Measurements from ENCODE around the gene TSPAN3.

DNA sequence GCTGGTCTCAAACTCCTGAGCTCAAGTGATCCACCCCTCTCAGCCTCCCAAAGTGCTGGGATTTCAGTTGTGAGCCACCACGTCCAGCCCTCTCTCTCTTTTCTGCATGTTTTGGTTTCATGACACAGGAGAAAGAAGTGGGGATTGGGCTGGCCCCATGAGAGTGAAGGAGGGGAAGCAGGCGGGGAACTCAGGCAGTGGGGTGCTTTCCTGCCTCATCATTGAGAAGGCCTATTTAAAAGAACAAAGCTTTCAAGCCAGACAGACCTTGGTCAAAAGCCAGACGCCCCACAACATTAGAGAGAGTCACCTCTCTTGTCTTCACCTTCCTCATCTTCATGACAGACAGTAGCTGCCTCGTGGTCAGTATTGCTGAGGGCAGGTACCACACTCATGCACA, 60.1 kb downstream of the TSPAN3 start:
- TF ChIP-seq, protein P1, sequence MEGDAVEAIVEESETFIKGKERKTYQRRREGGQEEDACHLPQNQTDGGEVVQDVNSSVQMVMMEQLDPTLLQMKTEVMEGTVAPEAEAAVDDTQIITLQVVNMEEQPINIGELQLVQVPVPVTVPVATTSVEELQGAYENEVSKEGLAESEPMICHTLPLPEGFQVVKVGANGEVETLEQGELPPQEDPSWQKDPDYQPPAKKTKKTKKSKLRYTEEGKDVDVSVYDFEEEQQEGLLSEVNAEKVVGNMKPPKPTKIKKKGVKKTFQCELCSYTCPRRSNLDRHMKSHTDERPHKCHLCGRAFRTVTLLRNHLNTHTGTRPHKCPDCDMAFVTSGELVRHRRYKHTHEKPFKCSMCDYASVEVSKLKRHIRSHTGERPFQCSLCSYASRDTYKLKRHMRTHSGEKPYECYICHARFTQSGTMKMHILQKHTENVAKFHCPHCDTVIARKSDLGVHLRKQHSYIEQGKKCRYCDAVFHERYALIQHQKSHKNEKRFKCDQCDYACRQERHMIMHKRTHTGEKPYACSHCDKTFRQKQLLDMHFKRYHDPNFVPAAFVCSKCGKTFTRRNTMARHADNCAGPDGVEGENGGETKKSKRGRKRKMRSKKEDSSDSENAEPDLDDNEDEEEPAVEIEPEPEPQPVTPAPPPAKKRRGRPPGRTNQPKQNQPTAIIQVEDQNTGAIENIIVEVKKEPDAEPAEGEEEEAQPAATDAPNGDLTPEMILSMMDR (optimal IDR thresholded peaks at IDR 0.05 in 1 of 3, IDR thresholded peaks at IDR 0.05 in 1 of 3, conservative IDR thresholded peaks at IDR 0.05 in 1 of 3; ENCODE audit: extremely low read depth in 1 of 3, insufficient read depth in 2 of 3, low read length in 3 of 3) = no peak
- no peak for TF ChIP-seq EZH2 (IDR thresholded peaks at IDR 0.05; ENCODE audit: low read length)

All from keratinocyte (primary cell).